Middle frontal gyrus (tissue), 1 donor: Measurements from ENCODE around the gene CCDC40.

ENCODE experiments used
- DNase-seq: peaks from one replicate; pipeline ENCODE4 v3.0.0-alpha.2; 2015; ENCODE audit warnings: low spot score; ENCODE audit errors: extremely low spot score

The CCDC40 gene

GRCh38 chr17:80114758-80115157 is 78.3 kb downstream of the CCDC40 start:
- DNase-seq = no peak

DNA sequence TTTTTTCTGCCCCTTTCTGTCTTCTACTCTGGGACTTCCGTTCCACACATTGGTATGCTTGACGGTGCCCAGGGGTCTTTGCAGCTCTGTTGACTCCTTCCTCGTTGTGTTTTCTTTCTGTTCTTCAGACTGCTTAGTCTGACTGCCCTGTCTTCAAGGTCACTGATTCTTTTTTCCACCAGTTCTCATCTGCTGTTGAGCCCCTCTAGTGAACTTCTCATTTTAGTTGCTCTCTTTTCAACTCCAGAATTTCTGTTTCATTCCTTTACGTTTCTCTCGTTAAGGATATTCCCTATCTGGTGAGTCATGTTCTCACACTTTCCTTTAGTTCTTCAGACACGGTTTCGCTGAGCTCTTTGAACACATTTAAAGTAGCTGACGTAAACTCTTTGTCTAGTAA is 78.7 kb downstream of the CCDC40 start:
- no peak for DNase-seq

GRCh38 chr17:80116276-80116920 is 80.0 kb downstream of the CCDC40 start:
- no peak for DNase-seq

- DNase-seq = no peak
Measured at GRCh38 chr17:80116921-80117380, 80.5 kb downstream of the CCDC40 start.

- no peak for DNase-seq
Measured at GRCh38 chr17:80117491-80118401, 81.3 kb downstream of the CCDC40 start.

GRCh38 chr17:80118601-80119270 is 82.3 kb downstream of the CCDC40 start:
- DNase-seq = no peak

DNA sequence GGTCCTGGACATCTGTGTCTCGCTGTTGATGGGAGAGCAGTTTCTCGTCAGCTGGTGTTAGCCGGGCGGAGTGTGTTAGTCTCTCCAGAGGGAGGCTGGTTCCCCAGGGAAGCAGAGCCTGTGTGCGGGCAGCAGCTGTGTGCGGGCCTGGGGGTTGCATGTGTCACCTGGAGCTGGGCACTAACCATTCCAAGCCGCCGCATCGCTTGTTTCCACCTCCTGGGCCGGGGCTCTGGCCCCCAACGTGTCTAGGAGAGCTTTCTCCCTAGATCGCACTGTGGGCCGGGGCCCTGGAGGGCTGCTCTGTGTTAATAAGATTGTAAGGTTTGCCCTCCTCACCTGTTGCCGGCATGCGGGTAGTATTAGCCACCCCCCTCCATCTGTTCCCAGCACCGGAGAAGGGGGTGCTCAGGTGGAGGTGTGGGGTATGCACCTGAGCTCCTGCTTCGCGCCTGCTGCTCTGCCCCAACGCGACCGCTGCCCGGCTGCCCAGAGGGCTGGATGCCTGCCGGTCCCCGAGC is 82.9 kb downstream of the CCDC40 start:
- no peak for DNase-seq

GRCh38 chr17:80119839-80120238 is 83.4 kb downstream of the CCDC40 start:
- no peak for DNase-seq

- DNase-seq = no peak
Measured at GRCh38 chr17:80122026-80122575, 85.7 kb downstream of the CCDC40 start.

- no peak for DNase-seq
Measured at GRCh38 chr17:80122926-80123505, 86.6 kb downstream of the CCDC40 start.

- no peak for DNase-seq
Measured at GRCh38 chr17:80123791-80124190, 87.3 kb downstream of the CCDC40 start.

DNA sequence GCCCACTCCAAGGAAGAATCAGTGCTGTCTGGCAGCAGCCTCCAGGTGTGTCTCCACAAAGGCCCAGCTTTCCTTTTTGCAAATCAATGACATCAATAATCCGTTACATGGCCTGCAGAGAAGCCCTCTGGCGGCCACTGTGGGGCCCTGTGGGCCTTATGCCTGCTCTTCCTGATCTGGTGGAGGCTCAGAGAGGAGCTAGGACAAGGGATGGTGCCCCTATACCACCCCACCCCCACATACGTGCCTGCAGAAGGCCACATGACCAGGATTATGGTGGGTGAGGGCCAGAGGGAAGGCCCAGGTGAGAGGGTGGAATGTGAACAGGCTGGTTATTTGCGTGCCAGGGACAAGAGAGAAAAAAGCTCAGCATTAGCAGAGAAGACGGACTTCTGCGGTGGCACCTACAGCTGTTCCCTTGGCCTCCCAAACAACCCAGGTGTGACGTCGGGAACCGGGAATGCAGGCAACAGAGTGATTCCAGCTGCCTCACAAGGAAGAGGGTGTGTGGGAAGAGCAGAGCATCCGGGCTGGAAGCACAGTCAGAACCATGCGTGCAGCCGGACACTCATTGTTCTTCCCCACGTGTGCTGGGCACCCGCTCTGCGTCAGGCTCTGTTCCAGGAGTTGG is 88.0 kb downstream of the CCDC40 start:
- no peak for DNase-seq

DNA sequence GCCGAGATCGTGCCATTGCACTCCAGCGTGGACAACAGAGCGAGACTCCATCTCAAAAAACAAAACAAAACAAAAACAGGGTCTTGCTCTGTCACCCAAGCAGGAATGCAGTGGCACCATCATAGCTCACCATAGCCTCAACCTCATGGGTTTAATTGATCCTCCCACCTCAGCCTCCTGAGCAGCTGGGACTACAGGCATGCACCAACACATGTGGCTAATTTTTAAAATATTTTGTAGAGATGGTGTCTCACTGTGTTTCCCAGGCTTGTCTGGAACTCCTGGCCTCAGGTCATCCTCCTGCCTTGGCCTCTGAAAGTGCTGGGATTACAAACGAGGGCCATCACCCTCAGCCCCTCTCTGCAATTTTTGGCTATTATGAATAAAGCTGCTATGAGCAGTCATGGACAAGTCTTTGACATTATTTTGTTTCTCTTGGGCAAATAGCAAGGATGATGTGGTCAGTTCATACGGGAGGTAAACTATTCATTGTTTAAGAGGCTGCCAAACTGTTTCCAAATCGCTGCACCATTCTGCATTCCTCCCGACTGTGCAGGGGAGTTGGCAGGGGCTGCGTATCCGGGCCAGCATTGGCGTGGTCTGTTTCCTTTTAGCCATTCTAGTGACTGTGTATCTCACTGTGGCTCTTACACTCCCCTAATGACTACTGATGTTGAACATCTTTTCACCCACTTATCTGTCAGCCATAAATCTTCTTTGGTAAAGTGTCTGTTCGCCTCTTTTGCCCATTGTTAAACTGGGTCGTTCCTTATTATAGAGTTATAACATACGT is 89.4 kb downstream of the CCDC40 start:
- no peak for DNase-seq

DNA sequence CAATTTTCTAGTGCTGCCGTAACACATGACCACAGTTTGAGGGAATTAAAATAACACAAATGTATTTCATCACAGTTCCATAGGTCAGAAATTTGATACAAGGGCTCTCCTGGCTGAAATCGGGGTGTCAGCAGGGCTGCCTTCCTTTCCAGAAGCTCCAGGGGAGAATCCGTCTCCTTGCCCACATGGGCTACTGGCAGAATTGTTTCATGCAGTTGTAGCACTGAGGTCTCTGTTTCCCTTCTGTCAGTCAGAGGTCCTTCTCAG is 89.9 kb downstream of the CCDC40 start:
- no peak for DNase-seq

- no peak for DNase-seq
Measured at GRCh38 chr17:80129006-80129565, 92.6 kb downstream of the CCDC40 start.

DNA sequence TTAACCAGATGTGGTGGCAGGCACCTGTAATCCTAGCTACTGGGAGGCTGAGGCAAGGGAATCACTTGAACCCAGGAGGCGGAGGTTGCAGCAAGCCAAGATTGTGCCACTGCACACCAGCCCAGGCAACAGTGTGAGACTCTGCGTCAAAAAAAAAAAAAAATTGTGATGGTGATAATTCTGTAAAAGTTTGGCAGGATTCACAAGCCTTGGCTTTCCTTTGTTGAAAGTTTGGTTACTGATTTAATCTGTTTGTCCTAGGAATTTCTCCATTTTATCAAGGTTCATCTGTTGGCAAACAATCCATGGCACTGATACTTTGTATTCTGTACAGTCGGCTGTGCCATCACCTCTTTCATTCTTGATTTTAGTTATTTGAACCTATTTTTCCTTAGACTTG is 94.5 kb downstream of the CCDC40 start:
- DNase-seq = no peak

GRCh38 chr17:80132906-80133625 is 96.6 kb downstream of the CCDC40 start:
- no peak for DNase-seq

- DNase-seq = no peak
Measured at GRCh38 chr17:80133626-80133970, 97.2 kb downstream of the CCDC40 start.

GRCh38 chr17:80137131-80137530 is 100.7 kb downstream of the CCDC40 start:
- no peak for DNase-seq
